ENCODE data around the gene OR9A2.

DNA sequence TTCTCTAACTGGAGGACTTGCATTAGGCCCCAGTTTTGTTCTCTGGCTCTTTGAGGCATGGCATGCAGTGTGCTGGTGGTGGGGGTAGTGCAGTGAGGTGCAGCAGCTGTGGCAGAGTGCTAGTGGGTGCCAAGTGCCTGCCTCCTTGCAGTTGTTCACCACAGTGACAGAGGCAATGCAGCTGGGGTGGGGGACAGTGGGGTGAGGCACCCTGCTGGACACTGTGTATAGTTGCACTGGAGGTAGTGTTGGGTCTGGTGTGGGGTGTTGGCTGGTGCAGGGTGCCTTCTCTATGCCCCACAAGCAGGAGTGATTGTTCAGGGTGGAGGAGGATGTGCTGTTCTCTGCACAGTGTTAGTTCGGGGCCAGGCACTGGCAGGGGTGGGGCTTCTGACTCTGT, 43.1 kb downstream of the OR9A2 start:
- TF ChIP-seq CTCF (IDR thresholded peaks at IDR 0.05), result no peak
- TF ChIP-seq POLR2A (IDR thresholded peaks at IDR 0.05), result no peak
- no peak for TF ChIP-seq POLR2AphosphoS5 (IDR thresholded peaks at IDR 0.05)

Data from gastroesophageal sphincter (tissue), 3 donors.